CD4-positive, alpha-beta memory T cell (primary cell): ENCODE measurements around the gene SNAI1. TPM values are rescaled to one million over a fixed set of nuclear protein-coding genes. Genes with fewer than 3 reads are reported as not detected.

ENCODE experiments used
- CTCF ChIA-PET: fragments of 350-600 bp; sonication (Branson Sonifier 250); formaldehyde crosslinking; loops from one replicate; lab custom pipeline; 2021; ENCODE audit warnings: inconsistent platforms; ENCODE audit not compliant: partially characterized antibody; lab: Charles Lee
- POLR2A ChIA-PET: fragments of 350-600 bp; sonication (Branson Sonifier 250); formaldehyde crosslinking; loops from one replicate; lab custom pipeline; 2021; ENCODE audit not compliant: partially characterized antibody; lab: Charles Lee
- DNase-seq, 5 donors: peaks; one replicate each; pipeline versions ENCODE4 v3.0.0 to v3.0.0-alpha.2; 2020 to 2022; ENCODE audit warnings: mixed read lengths in 1 of 5
- H3K27ac ChIP-seq: one replicate; pipeline ENCODE4 v1.7.0; 2013; ENCODE audit warnings: low read depth, low read length
- H3K27me3 ChIP-seq: 2 replicates; pipeline ENCODE4 v1.7.0; 2013; ENCODE audit warnings: mild to moderate bottlenecking, low read length, moderate library complexity; ENCODE audit not compliant: insufficient read depth
- H3K36me3 ChIP-seq: 2 replicates; pipeline ENCODE4 v1.7.0; 2013; ENCODE audit warnings: mild to moderate bottlenecking, low read length, moderate library complexity; ENCODE audit not compliant: insufficient read depth
- H3K4me1 ChIP-seq: 2 replicates; pipeline ENCODE4 v1.7.0; 2013; ENCODE audit warnings: mild to moderate bottlenecking, low read length, moderate library complexity; ENCODE audit not compliant: insufficient read depth
- H3K4me3 ChIP-seq, 2 donors: one replicate each; pipeline ENCODE4 v1.7.0; 2013; ENCODE audit warnings: low read length in 2 of 2, mild to moderate bottlenecking in 1 of 2
- H3K9me3 ChIP-seq, 2 donors: one replicate each; pipeline ENCODE4 v1.7.0; 2013; ENCODE audit warnings: low read length in 2 of 2, control low read depth in 1 of 2; ENCODE audit not compliant: control insufficient read depth in 1 of 2
- H3K27ac Mint-ChIP-seq, 7 donors: one replicate each; pipeline ENCODE4 v1.8.0; 2020 to 2021; ENCODE audit warnings: mixed read lengths in 7 of 7, mild to moderate bottlenecking in 6 of 7, inconsistent platforms in 3 of 7, moderate library complexity in 3 of 7
- H3K27me3 Mint-ChIP-seq, 2 donors: one replicate each; pipeline ENCODE4 v1.8.0; 2020 to 2021; ENCODE audit warnings: mixed read lengths in 2 of 2
- H3K36me3 Mint-ChIP-seq, 2 donors: one replicate each; pipeline ENCODE4 v1.8.0; 2020 to 2021; ENCODE audit warnings: mixed read lengths in 2 of 2, inconsistent platforms in 1 of 2, mild to moderate bottlenecking in 1 of 2
- H3K4me1 Mint-ChIP-seq, 4 donors: one replicate each; pipeline ENCODE4 v1.8.0; 2020 to 2021; ENCODE audit warnings: mixed read lengths in 4 of 4, mild to moderate bottlenecking in 1 of 4
- H3K4me3 Mint-ChIP-seq, 8 donors: one replicate each; pipeline ENCODE4 v1.8.0; 2020 to 2021; ENCODE audit warnings: mixed read lengths in 8 of 8, mild to moderate bottlenecking in 7 of 8, moderate library complexity in 6 of 8, inconsistent platforms in 3 of 8
- H3K9me3 Mint-ChIP-seq, 8 donors: one replicate each; pipeline ENCODE4 v1.8.0; 2020 to 2021; ENCODE audit warnings: mixed read lengths in 8 of 8, mild to moderate bottlenecking in 5 of 8, inconsistent platforms in 3 of 8, moderate library complexity in 1 of 8
- intact Hi-C: fragments of 100-400 bp; cut with micrococcal nuclease; formaldehyde crosslinking; loops from one replicate; pipeline ENCODE4 v1.15.1; 2023
- polyA plus RNA-seq, 2 donors: library from polyadenylated mRNA; unstranded; fragments of 300-500 nt; fragmentation: Illumina TruSeq; gene quantifications; one replicate each; pipeline ENCODE4 v1.2.3, GENCODE V29; 2021
- total RNA-seq, 2 experiments: library from RNA; stranded (reverse); gene quantifications; one replicate each; pipeline ENCODE4 v1.2.3, GENCODE V29; 2021

The SNAI1 gene
- total and polyA plus RNA-seq, 4 experiments from 2014 or later, result 0.17 to 0.60 (median 0.32) TPM

DNA sequence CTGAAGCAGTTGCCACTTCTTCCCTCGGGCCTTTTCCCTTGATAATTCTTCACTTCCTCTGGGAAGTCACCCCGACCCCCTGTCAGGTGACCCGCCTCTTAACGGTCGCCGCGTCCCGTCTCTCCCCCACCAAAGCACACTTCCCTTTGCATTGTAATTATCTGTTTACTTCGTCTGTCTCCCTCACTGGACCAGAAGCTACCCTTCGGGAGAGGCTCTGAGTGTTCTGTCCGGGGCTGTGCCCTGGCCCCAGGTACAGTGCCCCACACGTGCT lies 771 bp upstream of the SNAI1 start:
- H3K4me3 ChIP-seq, result peak overlapping the region in 1 of 2 donors; percentile 23
- H3K9me3 Mint-ChIP-seq, result no peaks in the 10 kb centered on the region
- H3K27me3 Mint-ChIP-seq, result no peaks in the 10 kb centered on the region
- no peaks in the 10 kb centered on the region for H3K27me3 ChIP-seq
- peaks cover 9 to 33% (median 16%) of the 10 kb centered on the region in 4 donors for H3K4me1 Mint-ChIP-seq
- no peak for DNase-seq
- no peaks in the 10 kb centered on the region for H3K36me3 Mint-ChIP-seq
- intact Hi-C loops, result loop anchor here (5.0 kb wide), 1 partner anchor 105 kb away; no protein-coding TSS in a partner anchor
- ChIA-PET CTCF (interaction anchor here (0.8 to 18.5 kb wide), 7 partner anchors 10 to 194 kb away, joined by 3 to 265 read pairs (median 4); no protein-coding TSS in a partner anchor), POLR2A (interaction anchor here (1.1 to 1.5 kb wide), 4 partner anchors 16 to 210 kb away, joined by 3 to 5 read pairs (median 3); no protein-coding TSS in a partner anchor)
- no peaks in the 10 kb centered on the region for H3K9me3 ChIP-seq
- H3K27ac ChIP-seq, result no peak overlapping the region
- H3K36me3 ChIP-seq, result no peaks in the 10 kb centered on the region
- peak overlapping the region; percentile 14 to 75 (median 65) for H3K4me3 Mint-ChIP-seq
- peaks cover 20% of the 10 kb centered on the region for H3K4me1 ChIP-seq
- H3K27ac Mint-ChIP-seq, result peak overlapping the region in 3 of 7 donors; percentile 2 to 61 (median 6)

DNA sequence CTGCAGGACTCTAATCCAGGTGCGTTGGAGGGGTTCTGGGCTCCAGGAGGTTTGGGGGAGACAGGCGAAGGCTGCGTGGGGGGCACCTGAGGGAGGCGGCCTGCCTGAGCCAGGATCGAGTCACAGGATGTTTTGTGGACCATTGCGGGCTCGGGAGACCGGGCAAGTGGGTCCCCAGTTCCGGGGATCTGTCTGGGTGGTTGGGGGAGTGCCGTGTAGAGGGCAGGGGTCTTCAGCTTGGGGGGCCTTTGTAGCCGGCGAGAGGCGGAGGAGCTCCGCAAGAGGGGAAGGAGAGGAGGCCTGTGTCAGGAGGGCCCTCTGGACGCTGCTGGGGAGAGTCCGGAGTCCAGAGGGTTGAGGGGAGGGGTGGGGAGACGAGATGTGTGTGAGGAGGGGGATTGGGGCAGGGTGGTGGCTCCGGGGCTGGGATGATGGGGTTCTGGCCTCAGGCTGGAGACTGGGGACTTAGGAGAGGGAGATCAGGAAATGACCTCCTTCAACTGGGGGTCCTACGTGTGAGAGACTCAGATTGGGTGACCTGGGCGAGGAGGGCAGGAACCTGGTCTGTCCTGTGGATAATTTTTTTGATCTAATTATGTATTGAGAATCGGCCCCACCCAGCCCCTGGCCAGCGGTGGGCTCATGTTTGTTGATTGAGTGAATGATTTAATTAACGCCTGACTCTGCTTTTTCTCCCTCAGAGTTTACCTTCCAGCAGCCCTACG lies 505 bp downstream of the SNAI1 start:
- H3K27ac Mint-ChIP-seq, result peak overlapping the region in 6 of 7 donors; percentile 36 to 84 (median 74)
- ChIA-PET CTCF (interaction anchor here (18.5 kb wide), 1 partner anchor 87 kb away, joined by 265 read pairs; no protein-coding TSS in a partner anchor), POLR2A (no interaction called here)
- no peaks in the 10 kb centered on the region for H3K9me3 Mint-ChIP-seq
- Histone ChIP-seq H3K9me3 (no peaks in the 10 kb centered on the region), H3K27ac (no peak overlapping the region), H3K4me1 (peaks cover 20% of the 10 kb centered on the region), H3K27me3 (no peaks in the 10 kb centered on the region), H3K4me3 (no peak overlapping the region), H3K36me3 (no peaks in the 10 kb centered on the region)
- no peak for DNase-seq
- H3K4me1 Mint-ChIP-seq, result peaks cover 9 to 33% (median 16%) of the 10 kb centered on the region in 4 donors
- no peaks in the 10 kb centered on the region for H3K36me3 Mint-ChIP-seq
- no peaks in the 10 kb centered on the region for H3K27me3 Mint-ChIP-seq
- peak overlapping the region; percentile 47 to 76 (median 68) for H3K4me3 Mint-ChIP-seq
- intact Hi-C loops, result loop anchor here (5.0 kb wide), 1 partner anchor 104 kb away; no protein-coding TSS in a partner anchor

DNA sequence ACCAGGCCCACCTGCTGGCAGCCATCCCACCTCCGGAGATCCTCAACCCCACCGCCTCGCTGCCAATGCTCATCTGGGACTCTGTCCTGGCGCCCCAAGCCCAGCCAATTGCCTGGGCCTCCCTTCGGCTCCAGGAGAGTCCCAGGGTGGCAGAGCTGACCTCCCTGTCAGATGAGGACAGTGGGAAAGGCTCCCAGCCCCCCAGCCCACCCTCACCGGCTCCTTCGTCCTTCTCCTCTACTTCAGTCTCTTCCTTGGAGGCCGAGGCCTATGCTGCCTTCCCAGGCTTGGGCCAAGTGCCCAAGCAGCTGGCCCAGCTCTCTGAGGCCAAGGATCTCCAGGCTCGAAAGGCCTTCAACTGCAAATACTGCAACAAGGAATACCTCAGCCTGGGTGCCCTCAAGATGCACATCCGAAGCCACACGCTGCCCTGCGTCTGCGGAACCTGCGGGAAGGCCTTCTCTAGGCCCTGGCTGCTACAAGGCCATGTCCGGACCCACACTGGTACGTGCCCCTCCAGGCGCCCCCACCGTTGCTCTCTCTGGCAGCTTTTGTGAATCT lies 1.1 kb downstream of the SNAI1 start:
- POLR2A ChIA-PET, result no interaction called here
- CTCF ChIA-PET, result interaction anchor here (0.6 to 18.5 kb wide), 2 partner anchors 10 to 86 kb away, joined by 4 to 265 read pairs; no protein-coding TSS in a partner anchor
- H3K36me3 Mint-ChIP-seq, result no peaks in the 10 kb centered on the region
- Histone ChIP-seq H3K27ac (no peak overlapping the region), H3K4me3 (no peak overlapping the region), H3K36me3 (no peaks in the 10 kb centered on the region), H3K9me3 (no peaks in the 10 kb centered on the region), H3K27me3 (no peaks in the 10 kb centered on the region), H3K4me1 (peaks cover 20% of the 10 kb centered on the region)
- intact Hi-C loops, result loop anchor here (5.0 kb wide), 1 partner anchor 103 kb away; no protein-coding TSS in a partner anchor
- peak overlapping the region in 5 of 8 donors; percentile 10 to 75 (median 48) for H3K4me3 Mint-ChIP-seq
- no peak for DNase-seq
- H3K9me3 Mint-ChIP-seq, result no peaks in the 10 kb centered on the region
- H3K27me3 Mint-ChIP-seq, result no peaks in the 10 kb centered on the region
- peak overlapping the region in 4 of 7 donors; percentile 4 to 86 (median 80) for H3K27ac Mint-ChIP-seq
- peaks cover 9 to 33% (median 16%) of the 10 kb centered on the region in 4 donors for H3K4me1 Mint-ChIP-seq

DNA sequence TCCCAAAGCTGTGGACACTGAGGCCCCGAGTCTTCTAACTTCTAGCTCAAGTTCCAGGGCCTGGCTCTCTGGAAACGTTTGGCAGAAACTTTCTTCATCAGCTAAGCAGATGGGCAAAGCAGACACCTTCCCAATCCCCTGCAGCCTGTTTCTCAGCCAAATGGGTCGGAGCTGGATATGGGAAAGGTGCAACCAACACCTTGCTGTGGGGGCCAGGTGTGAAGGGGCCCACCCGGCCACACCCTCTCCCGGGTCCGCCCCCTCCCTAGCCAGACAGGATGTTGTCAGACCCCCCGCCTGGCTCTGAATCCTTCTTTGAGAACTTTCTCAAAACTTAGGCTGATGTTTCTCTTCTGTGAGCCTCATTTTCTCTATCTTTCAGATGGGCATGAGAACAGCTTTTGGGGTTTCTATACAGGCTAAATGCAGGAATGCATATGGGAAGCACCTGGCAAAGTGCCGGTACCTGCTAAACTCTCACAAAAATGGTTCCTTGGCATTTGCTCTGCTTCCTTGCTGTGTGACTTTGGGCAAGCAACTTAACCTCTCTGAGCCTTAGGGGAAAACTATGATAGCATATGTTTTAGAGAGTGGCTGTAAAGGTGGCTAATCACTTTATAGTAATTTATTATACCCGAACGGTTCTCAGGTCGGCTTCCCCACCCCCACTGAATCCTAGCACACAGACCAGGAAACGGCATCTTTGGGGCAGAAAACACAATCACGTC lies 1.8 kb downstream of the SNAI1 start:
- ChIA-PET CTCF (interaction anchor here (0.6 to 18.5 kb wide), 2 partner anchors 10 to 85 kb away, joined by 4 to 265 read pairs; no protein-coding TSS in a partner anchor), POLR2A (no interaction called here)
- Mint-ChIP-seq H3K36me3 (no peaks in the 10 kb centered on the region), H3K27ac (peak overlapping the region in 1 of 7 donors; percentile 84), H3K4me3 (peak overlapping the region in 2 of 8 donors; percentile 21 to 74), H3K27me3 (no peaks in the 10 kb centered on the region), H3K9me3 (no peaks in the 10 kb centered on the region), H3K4me1 (peaks cover 9 to 33% (median 14%) of the 10 kb centered on the region in 4 donors)
- Histone ChIP-seq H3K36me3 (no peaks in the 10 kb centered on the region), H3K4me1 (peaks cover 16% of the 10 kb centered on the region), H3K4me3 (no peak overlapping the region), H3K27me3 (no peaks in the 10 kb centered on the region), H3K9me3 (no peaks in the 10 kb centered on the region), H3K27ac (no peak overlapping the region)
- intact Hi-C loops, result loop anchor here (5.0 kb wide), 1 partner anchor 103 kb away; no protein-coding TSS in a partner anchor
- DNase-seq, result no peak

DNA sequence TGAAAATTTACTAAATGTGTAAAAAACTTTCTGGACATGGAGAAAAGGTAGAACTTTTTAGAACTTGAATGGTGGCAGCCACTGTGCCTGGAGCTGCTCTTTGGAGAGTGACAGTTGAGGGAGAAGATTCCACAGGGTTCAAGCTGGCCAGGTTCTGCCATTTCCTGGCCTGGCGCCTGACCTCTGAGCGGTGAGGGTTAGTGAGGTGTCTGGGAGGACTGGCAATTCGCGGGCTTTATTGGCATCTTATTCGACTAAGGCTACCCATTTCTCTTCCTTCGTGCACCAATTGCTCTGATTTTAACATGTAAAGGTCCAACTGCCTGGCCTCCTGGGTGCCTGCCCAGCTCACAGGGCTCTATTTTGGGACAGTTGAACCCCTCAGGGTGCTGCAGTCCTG lies 2.4 kb downstream of the SNAI1 start:
- Mint-ChIP-seq H3K27me3 (no peaks in the 10 kb centered on the region), H3K9me3 (no peaks in the 10 kb centered on the region), H3K4me1 (peaks cover 9 to 31% (median 14%) of the 10 kb centered on the region in 4 donors), H3K4me3 (no peak overlapping the region), H3K36me3 (no peaks in the 10 kb centered on the region), H3K27ac (peak overlapping the region in 1 of 7 donors; percentile 84)
- Histone ChIP-seq H3K27me3 (no peaks in the 10 kb centered on the region), H3K27ac (no peak overlapping the region), H3K36me3 (no peaks in the 10 kb centered on the region), H3K9me3 (no peaks in the 10 kb centered on the region), H3K4me3 (no peak overlapping the region), H3K4me1 (peaks cover 16% of the 10 kb centered on the region)
- POLR2A ChIA-PET, result no interaction called here
- CTCF ChIA-PET, result interaction anchor here (18.5 kb wide), 1 partner anchor 85 kb away, joined by 265 read pairs; no protein-coding TSS in a partner anchor
- intact Hi-C loops, result no loop called here
- DNase-seq, result no peak

DNA sequence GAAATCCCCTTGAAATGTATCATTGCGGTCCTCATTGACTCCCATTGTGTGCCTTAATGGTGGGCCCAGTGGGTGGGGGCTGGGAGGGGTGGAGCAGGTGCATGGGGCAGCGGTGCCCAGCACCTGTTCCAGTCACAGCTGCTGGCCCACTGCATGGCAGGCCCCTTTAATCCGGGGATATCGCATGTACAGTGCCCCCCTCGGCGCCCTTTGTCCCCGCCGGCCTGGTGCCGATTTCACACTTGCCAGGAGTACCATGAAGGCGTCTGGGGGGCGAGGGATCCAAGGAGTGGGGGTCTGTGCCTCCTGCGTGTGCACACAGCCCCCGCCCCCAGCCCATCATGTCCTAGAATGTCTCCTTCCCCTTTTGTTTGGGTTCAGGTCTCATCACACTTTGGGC lies 2.8 kb downstream of the SNAI1 start:
- no peaks in the 10 kb centered on the region for H3K9me3 Mint-ChIP-seq
- no peaks in the 10 kb centered on the region for H3K27me3 Mint-ChIP-seq
- POLR2A ChIA-PET, result no interaction called here

More for the DNA sequence above, 2.8 kb downstream of the SNAI1 start:
- Mint-ChIP-seq H3K27ac (peak overlapping the region in 2 of 7 donors; percentile 6 to 64), H3K4me3 (no peak overlapping the region), H3K36me3 (no peaks in the 10 kb centered on the region), H3K4me1 (peaks cover 8 to 27% (median 14%) of the 10 kb centered on the region in 4 donors)
- DNase-seq, result no peak
- Histone ChIP-seq H3K27ac (no peak overlapping the region), H3K36me3 (no peaks in the 10 kb centered on the region), H3K27me3 (no peaks in the 10 kb centered on the region), H3K4me3 (no peak overlapping the region), H3K9me3 (no peaks in the 10 kb centered on the region), H3K4me1 (peaks cover 16% of the 10 kb centered on the region)
- CTCF ChIA-PET, result interaction anchor here (18.5 kb wide), 1 partner anchor 84 kb away, joined by 265 read pairs; no protein-coding TSS in a partner anchor
- intact Hi-C loops, result no loop called here
